GM12892 (cell line): ENCODE measurements around the gene DKC1.

ENCODE experiments used
- POLR2A ChIP-seq: IDR thresholded peaks from 2 replicates; pipeline ENCODE4 v1.6.1; 2011; ENCODE audit warnings: low read depth, low read length, control low read depth
- POLR2AphosphoS5 ChIP-seq: IDR thresholded peaks from 2 replicates; pipeline ENCODE4 v1.6.1; 2011; ENCODE audit warnings: low read depth, low read length, control low read depth
- TAF1 ChIP-seq: IDR thresholded peaks from 2 replicates; pipeline ENCODE4 v1.6.1; 2011; ENCODE audit warnings: low read depth, mild to moderate bottlenecking, control low read depth, low read length, borderline replicate concordance

- TF ChIP-seq TAF1 (no peak), POLR2A (no peak), POLR2AphosphoS5 (no peak)
Measured at GRCh38 chrX:154793084-154793795, 30.6 kb downstream of the DKC1 start.
